ENCODE results near the gene RAD54L.

DNA sequence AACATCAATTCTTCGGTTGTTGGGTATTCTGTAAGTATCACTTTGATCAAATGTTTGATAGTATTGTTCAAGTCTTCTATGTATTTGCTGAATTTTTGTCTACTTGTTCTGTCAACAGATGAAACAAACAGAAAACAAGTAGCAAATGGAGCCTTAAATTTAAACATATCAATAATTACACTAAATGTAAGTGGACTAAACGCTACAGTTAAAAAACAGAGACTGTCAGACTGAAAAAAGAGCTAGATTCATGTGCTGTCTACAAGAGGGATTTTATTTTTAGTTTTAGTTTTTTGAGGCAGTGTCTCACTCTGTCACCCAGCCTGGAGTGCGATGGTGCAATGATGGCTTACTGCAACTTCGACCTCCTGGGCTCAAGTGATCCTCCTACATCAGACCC lies 10.7 kb upstream of the RAD54L start:
- TF ChIP-seq, protein P1, sequence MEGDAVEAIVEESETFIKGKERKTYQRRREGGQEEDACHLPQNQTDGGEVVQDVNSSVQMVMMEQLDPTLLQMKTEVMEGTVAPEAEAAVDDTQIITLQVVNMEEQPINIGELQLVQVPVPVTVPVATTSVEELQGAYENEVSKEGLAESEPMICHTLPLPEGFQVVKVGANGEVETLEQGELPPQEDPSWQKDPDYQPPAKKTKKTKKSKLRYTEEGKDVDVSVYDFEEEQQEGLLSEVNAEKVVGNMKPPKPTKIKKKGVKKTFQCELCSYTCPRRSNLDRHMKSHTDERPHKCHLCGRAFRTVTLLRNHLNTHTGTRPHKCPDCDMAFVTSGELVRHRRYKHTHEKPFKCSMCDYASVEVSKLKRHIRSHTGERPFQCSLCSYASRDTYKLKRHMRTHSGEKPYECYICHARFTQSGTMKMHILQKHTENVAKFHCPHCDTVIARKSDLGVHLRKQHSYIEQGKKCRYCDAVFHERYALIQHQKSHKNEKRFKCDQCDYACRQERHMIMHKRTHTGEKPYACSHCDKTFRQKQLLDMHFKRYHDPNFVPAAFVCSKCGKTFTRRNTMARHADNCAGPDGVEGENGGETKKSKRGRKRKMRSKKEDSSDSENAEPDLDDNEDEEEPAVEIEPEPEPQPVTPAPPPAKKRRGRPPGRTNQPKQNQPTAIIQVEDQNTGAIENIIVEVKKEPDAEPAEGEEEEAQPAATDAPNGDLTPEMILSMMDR (conservative IDR thresholded peaks at IDR 0.05): no peak
- no peak for TF ChIP-seq EZH2 (IDR thresholded peaks at IDR 0.05; ENCODE audit: low read depth)

Data from PC-9 (cell line).